CD4-positive, alpha-beta T cell treated with Interleukin-6 at 100 ng/mL for 8 hours (primary cell): Measurements from ENCODE around the gene CFAP77.

ENCODE experiments used
- DNase-seq: peaks from one replicate; pipeline ENCODE4 v3.0.0-alpha.2; 2020; ENCODE audit warnings: mixed read lengths, low spot score

CFAP77 gene

DNA sequence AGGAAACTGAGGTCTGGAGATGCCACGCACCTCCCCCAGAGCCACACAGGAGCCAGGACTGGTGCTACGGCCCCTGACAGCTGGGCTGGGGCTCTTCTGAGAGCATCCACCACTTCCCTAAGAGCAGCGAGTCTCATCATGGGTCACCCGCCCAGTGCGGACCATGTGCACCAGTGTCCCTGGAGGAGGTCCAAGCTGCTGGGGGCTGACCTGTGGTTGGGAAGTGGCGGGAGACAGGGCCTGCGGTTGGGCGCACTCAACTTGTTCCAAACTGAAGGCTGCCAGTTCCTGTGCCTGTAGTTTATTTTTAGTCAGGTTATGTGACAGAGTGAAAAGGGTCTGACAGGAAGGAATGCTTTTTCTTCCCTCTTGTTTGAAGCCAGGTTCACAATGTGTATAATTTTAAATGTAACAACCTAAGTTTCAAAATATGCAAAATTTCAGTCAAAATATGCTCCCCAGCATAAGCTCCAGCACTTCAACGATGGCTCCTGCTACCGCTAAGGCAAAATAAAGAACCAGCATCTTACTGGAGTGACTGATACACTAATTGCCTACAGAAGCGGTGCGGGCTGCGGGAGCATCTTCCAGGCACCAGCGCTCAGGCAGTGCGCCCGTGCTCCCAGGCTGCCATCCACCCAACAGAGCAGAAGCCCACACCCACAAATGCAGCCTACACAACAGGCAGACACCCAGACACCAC lies 187.2 kb downstream of the CFAP77 start:
- DNase-seq, result no peak

DNA sequence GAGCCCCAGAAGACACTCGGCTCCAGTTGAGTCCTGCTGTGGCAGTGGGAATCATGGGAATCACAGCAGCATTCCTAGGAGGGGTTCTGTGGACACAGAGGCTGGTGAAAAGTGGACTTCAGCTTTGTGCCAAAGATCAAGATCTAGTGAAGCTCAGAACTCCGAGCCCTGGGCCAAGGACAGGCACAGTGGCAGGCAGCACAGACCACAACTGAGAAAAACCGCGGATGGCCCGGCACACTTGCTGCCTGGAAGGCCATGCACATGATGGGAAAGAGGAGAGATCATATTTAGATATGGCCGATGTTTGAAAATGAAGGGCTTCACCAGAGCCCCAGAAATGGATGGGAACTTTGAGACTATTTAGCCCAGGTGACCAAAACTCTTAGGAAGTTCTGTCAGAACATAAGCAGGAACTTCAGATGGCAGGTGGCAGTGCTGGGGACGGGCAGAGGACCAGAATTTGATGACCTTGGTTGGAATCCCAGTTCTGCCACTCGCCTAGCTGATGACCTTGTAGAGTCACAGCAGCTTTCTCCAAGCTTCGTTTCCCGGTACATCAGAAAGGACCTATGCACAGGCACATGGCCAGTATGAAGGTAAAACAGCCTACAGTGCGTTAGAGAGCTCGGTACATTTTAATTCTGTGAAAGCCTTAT lies 190.4 kb downstream of the CFAP77 start:
- DNase-seq, result no peak

DNA sequence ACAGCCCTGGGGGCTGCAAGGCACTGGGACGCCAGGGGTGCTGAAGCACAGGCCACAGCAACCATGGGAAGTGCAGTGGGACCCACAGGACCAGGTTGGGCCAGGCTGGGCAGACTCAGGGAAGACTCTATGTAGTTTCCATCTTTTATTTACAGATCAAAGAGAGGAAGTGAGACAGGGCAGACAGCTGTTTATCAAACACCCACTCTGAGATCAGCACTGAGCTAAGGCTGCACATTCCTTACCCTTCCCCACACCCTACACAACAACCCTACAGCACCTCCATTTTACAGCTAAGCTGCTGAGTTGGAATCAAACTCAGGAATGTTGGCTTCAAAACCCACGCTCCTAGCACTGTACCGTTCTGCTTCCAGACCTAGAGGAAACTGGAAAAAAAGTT lies 192.2 kb downstream of the CFAP77 start:
- DNase-seq, result no peak

DNA sequence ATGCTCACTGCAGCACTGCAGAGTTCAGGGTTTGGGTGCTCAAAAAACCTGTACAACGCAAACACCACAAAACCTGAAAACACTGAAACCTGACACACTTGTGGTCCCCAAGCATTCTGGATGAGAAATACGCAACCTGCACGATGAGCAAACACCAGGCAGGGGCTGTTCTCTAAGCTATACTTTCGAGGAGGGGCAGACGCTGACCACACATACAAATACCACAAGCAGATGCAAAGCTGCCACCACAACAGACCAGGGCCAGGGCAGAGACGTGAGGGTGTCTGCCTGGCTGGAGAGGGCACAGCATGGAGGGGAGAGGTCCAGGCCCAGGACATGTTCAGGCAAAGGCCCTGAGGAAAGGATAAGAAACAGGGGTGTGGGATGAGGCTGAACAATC lies 195.4 kb downstream of the CFAP77 start:
- DNase-seq, result no peak

DNA sequence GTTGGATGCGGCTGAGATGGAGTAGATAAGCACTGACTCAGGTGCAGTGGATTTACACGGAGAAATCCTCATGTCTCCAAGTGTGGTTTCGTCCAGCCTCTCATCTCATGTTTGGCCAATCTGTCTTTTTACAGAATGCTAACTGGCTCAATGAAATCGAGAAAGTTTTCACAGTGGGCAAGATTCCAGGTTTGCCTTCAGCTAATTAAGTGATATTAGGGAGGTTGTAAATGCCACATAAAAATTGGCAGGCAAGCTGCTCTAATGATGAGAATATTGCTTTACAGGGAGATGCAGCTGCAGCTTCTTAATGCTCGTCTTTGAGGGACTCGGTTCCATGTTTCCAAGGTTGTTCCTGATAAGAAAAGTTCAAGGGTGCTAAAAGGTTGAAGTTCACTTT lies 196.1 kb downstream of the CFAP77 start:
- DNase-seq, result no peak

DNA sequence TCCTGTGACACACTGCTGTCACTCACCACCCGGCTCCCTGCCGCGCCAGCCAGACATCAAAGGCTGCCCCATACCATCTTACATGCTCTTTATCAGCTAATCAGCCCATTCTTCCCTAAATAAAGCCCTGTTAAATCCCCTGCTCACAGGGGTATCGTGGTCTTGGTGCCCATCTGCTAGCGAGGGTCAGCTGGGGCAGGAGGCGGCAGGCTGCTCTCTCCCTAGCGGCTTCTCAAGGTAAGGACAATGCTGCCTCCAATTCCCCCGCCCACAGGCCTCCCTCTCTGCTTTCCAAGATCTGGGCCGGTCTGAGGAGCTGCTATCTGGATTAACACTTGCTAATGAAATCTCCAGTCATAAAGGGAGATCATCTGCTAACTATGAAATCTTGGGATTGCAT lies 199.2 kb downstream of the CFAP77 start:
- no peak for DNase-seq

DNA sequence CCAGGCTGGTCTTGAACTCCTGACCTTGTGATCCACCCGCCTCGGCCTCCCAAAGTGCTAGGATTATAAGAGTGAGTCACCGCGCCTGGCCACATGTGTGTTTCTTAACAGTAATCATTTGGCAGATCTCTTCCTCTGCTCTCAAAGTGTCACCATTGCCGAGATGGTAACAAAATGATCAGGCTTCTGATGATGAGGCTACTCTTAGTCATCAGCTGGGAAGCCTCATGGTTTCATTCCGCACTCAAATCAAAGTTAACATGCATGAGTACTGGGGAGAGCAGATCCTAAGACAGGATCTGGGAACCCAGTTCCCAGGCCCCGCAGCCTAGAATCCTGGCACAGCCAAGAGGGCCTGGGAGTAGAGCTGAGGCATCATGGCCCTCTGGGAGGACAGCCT lies 199.8 kb downstream of the CFAP77 start:
- DNase-seq, result no peak

DNA sequence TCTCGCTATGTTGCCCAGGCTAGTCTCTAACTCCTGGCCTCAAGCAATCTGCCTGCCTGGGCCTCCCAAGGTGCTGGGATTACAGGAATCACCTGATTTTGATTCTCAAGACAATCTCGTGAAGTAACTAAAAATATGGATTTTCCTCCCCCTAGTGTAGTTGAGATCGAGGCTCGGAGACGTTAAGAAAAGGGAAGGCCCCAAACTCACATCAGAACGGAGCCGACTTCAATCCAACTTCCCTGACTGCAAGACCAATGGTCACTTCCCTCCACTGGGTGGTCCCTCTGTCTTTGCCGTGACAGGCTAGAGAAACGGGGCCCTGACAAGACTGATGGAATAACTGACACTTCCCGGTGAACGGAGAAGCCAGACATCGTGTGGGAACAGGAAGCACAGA lies 200.7 kb downstream of the CFAP77 start:
- no peak for DNase-seq

DNA sequence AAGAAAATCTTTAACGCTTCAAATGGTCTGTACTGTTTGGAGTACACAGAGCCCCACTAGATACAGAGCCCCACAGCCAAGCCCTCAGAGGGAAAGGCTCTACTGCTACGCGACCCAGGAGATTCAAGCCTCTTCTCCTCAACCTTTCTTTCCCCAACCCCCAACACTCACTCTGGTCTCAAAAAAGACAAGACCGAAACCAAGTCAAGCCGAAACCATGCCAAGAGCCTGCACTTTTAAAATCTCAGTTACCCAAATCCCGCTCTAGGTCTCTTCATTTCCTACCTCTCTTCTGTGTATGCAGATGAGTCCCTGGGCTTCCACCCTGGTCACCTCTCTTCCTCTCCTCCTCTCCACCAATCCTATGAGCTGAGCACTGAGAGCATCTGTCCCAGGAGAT lies 204.3 kb downstream of the CFAP77 start:
- no peak for DNase-seq

DNA sequence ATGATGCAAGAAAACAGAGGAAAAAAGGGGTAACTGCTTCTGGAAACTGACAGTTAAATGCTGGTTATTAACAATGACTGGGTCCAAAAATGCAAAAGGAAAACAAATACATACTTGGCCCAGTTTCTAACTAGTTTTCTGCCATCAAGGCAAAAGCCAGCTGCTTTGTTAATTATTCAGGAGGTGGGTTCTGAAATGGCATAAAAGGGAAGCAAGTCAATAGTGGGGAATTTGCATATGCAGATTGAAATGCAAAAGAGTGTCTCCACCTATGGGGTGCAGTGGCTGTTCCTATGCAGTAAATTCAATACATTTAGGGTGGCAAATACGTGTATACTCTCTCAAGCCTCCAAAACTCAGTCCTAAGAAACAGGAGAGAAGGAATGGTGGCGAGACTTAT lies 205.8 kb downstream of the CFAP77 start:
- no peak for DNase-seq

DNA sequence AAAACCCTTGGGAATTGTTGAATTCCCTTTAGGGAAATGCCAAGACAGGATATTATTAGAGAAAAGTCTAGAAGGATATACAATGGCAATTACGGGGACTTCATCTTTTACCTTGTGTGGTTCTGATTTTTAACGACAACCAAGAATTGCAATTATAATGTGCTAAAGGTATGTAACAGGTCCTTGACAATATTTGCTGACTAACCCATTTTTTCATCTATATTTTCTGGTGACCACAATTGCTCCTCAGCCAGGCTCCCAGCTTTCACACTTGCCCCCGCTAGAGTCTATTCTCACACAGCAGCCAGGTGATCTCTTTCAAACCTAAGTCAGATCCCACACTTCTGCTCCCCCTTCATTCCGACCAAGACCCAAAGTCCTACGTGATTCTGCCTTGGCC lies 206.7 kb downstream of the CFAP77 start:
- DNase-seq, result no peak

DNA sequence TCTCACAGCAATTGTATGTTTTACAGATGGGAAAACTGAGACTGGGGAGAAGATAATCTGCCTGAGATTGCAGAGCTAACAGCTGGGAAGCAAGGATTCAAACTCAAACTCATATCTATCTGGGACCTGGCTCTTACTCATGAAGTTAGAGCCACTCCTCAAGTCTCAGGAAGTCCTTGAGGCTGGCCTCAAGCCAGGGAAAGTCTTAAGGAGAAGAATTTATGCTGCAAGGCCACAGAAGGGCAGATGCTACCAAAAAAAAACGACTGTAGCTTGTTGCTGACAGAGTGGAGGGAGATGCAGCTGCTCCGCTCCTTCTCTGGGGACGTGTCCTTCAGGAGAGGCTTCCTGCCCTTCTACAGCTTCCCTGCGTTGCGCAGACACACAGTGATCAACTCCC lies 212.1 kb downstream of the CFAP77 start:
- no peak for DNase-seq
